HFFc6 (cell line): ENCODE results near the gene KIAA2012. TPM values are rescaled to one million over a fixed set of nuclear protein-coding genes. Genes with fewer than 3 reads are reported as not detected.

Experiments used
- DNase-seq: peaks from one replicate; pipeline ENCODE4 v3.0.0-alpha.2; 2018
- H3K27ac Mint-ChIP-seq: 2 replicates; pipeline ENCODE4 v1.8.0; 2020; ENCODE audit warnings: mild to moderate bottlenecking, mixed read lengths
- H3K27me3 Mint-ChIP-seq: 2 replicates; pipeline ENCODE4 v1.8.0; 2021; ENCODE audit warnings: mild to moderate bottlenecking, moderate library complexity, mixed read lengths; ENCODE audit not compliant: insufficient read depth
- H3K36me3 Mint-ChIP-seq: 2 replicates; pipeline ENCODE4 v1.8.0; 2021; ENCODE audit warnings: low read depth, mixed read lengths
- H3K4me1 Mint-ChIP-seq: 2 replicates; pipeline ENCODE4 v1.8.0; 2020; ENCODE audit warnings: low read depth, mixed read lengths
- H3K4me3 Mint-ChIP-seq: 2 replicates; pipeline ENCODE4 v1.8.0; 2020; ENCODE audit warnings: mild to moderate bottlenecking, moderate library complexity, mixed read lengths
- H3K9me3 Mint-ChIP-seq: 2 replicates; pipeline ENCODE4 v1.8.0; 2020; ENCODE audit warnings: mild to moderate bottlenecking, mixed read lengths
- total RNA-seq, 6 experiments: library from RNA; stranded (reverse); fragmentation: NEBNext Ultra II Directional; extraction: Animal tissue kit (Norgen Biotek cat#: 25700); gene quantifications; 2 replicates in 1 of 6; 3 replicates in 5 of 6; pipeline ENCODE4 v1.2.3, GENCODE V29; 2021
- TF ChIP-seq, protein P1 (sequence below): fragments of 200-600 bp; sonication (generic); IDR thresholded peaks from 2 replicates; pipeline ENCODE4 v1.5.0; 2021; ENCODE audit warnings: antibody characterized with exemption, mild to moderate bottlenecking

The KIAA2012 gene
- total RNA-seq, 6 experiments from 2014 or later, result 0.09 to 0.40 (median 0.26) TPM

DNA sequence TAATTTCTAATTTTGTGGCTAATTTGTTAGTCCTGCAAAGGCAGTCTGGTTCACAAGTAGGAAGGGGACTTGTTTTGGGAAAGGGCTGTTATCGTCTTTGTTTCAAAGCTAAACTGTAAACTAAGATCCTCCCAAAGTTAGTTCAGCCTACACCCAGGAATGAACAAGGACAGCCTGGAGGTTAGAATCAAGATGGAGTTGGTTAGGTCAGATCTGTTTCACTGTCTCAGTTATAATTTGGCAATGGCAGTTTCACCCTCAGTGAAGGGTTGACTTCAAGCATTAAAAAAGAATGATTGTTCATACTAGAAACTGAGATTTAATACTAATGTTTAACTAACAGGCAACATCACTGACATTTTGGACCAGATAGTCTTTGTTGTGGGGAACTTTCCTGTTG is 69.5 kb downstream of the KIAA2012 start:
- H3K27me3 Mint-ChIP-seq, result peaks cover 2% of the 10 kb centered on the region; the same call in 1 of the 2 replicates
- TF ChIP-seq, protein P1, sequence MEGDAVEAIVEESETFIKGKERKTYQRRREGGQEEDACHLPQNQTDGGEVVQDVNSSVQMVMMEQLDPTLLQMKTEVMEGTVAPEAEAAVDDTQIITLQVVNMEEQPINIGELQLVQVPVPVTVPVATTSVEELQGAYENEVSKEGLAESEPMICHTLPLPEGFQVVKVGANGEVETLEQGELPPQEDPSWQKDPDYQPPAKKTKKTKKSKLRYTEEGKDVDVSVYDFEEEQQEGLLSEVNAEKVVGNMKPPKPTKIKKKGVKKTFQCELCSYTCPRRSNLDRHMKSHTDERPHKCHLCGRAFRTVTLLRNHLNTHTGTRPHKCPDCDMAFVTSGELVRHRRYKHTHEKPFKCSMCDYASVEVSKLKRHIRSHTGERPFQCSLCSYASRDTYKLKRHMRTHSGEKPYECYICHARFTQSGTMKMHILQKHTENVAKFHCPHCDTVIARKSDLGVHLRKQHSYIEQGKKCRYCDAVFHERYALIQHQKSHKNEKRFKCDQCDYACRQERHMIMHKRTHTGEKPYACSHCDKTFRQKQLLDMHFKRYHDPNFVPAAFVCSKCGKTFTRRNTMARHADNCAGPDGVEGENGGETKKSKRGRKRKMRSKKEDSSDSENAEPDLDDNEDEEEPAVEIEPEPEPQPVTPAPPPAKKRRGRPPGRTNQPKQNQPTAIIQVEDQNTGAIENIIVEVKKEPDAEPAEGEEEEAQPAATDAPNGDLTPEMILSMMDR, result no peak
- no peak overlapping the region for H3K27ac Mint-ChIP-seq
- no peaks in the 10 kb centered on the region for H3K9me3 Mint-ChIP-seq
- H3K36me3 Mint-ChIP-seq, result no peaks in the 10 kb centered on the region
- no peak overlapping the region for H3K4me3 Mint-ChIP-seq
- H3K4me1 Mint-ChIP-seq, result peaks cover 58% of the 10 kb centered on the region
- no peak for DNase-seq

DNA sequence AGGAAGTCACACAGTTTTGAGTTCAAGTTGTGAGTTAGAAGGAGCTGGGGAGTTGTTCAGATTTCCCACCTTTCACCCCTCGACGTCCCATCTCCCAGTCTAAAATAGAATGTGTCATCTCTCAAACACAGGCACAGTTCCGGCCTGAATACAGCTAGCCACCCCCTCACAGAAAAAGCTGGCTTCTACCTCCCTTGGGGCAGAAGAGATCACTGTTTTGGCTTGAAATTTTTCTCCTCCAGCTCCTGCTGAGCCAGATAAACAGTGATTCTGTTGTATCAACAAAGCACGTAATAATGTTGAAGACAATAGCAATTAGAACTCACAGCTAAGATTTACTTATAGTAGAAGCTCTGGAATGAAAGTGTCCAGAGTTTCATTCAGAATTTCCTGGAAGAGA is 74.7 kb downstream of the KIAA2012 start:
- no peaks in the 10 kb centered on the region for H3K9me3 Mint-ChIP-seq
- H3K4me3 Mint-ChIP-seq, result peak overlapping the region; percentile 5; the same call in 1 of the 2 replicates
- H3K27ac Mint-ChIP-seq, result peak overlapping the region; percentile 69

DNA sequence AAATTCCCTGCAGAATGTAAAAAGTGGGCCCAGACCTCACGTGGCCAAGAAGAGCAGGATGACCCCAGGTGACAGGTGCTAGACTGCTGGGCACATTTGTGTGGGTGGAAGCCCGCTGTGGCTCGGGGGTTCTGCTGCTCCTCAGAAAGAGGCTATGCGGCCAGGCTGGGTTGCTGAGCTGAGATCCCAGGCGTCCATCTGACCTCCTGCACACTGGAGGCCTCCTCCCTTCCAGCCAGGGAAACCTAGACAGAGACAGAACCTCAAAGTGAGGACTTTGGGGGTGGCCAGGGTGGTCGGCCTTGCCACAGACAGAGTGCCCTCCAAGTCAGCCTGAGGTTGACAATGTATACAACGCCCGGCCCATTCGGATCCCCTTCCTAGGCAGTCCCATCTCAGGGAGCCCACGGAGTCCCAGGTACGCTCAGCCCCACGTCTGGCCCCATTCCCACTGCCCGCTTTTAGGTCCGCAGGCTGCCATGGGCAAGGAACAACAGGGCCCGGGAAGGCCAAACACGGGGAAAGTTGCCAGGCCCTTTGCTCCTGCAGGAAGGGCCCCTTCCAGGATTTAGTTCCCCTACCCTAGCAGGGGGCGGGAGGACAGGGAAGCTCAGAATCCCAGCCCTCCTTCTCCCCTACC is 75.6 kb downstream of the KIAA2012 start:
- DNase-seq, result no peak
- Mint-ChIP-seq H3K36me3 (no peaks in the 10 kb centered on the region), H3K4me3 (no peak overlapping the region), H3K4me1 (peaks cover 58% of the 10 kb centered on the region), H3K9me3 (no peaks in the 10 kb centered on the region), H3K27ac (no peak overlapping the region), H3K27me3 (no peaks in the 10 kb centered on the region; the same call in 1 of the 2 replicates)
- TF ChIP-seq, protein P1, result no peak

More for the DNA sequence above, 74.7 kb downstream of the KIAA2012 start:
- no peak for DNase-seq
- TF ChIP-seq, protein P1, result no peak
- Mint-ChIP-seq H3K4me1 (peaks cover 49% of the 10 kb centered on the region), H3K27me3 (no peaks in the 10 kb centered on the region; the same call in 1 of the 2 replicates), H3K36me3 (no peaks in the 10 kb centered on the region)

DNA sequence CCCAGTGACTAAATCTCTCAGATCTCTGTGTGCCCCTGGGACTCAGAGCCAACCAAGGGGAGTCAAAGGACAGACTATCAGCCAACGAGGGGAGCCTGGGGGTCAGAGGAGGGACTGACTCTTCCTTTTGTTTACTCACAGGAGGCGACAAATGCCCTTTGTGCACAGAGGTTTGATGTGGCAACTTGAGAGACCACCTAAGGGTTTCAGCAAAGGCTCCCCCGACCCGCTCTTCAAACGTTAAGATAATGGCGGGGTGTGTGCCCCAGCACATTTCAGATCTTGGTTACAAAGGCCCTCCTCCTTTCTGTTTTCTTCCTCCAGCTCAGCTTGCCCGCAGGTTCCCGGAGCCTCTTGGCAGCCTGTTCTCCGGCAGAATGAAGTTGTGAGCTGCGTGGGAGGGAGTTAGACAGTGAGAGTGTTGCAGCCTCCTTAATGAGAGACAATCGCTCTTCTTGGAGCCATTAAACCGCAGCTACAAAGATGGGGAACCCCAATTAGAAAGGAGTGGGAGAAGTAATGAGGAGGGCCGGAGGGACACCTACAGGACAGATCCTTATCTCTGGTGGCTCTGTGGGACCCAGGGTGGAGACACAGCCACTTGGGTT is 76.2 kb downstream of the KIAA2012 start:
- Mint-ChIP-seq H3K27me3 (no peaks in the 10 kb centered on the region; the same call in 1 of the 2 replicates), H3K9me3 (no peaks in the 10 kb centered on the region), H3K36me3 (no peaks in the 10 kb centered on the region), H3K27ac (peak overlapping the region; percentile 77), H3K4me3 (no peak overlapping the region), H3K4me1 (peaks cover 64% of the 10 kb centered on the region)
- no peak for DNase-seq
- TF ChIP-seq, protein P1, result no peak

DNA sequence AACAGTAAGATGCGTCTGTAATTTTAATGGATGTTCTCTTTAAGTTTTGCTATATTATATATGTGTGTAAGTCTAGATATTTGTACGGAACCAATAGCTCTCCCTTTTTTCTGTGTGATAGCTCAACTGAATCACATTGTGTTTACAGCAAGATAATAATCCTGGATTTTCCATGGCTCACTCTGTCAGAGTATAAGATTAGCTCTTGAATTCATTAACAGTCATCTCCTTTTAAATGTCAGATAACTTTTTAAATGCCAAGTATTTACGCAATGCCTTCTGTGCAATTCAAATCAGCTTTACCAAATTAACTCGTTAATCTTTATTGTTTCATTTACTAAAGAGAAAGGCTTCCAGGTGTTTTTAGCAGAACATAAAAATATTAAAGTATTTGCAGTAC is 76.9 kb downstream of the KIAA2012 start:
- Mint-ChIP-seq H3K9me3 (no peaks in the 10 kb centered on the region), H3K27ac (no peak overlapping the region), H3K36me3 (no peaks in the 10 kb centered on the region), H3K4me1 (peaks cover 64% of the 10 kb centered on the region), H3K27me3 (peaks cover 2% of the 10 kb centered on the region), H3K4me3 (no peak overlapping the region)
- DNase-seq, result no peak
- TF ChIP-seq, protein P1, result no peak
